HG03558 (cell line): Measurements from ENCODE around the gene ITGAL.
"Not testable (repeated sequence)": the region's sequence is repeated elsewhere in the genome, so short reads cannot be mapped to it uniquely, and the experiment has no call there.

Experiments used
- ATAC-seq: cut with Tn5 transposase; IDR thresholded peaks from one replicate; pipeline ENCODE4 v1.9.1; 2021; ENCODE audit warnings: moderate number of reproducible peaks; ENCODE audit not compliant: unreplicated experiment; ENCODE audit errors: extremely low read depth

ITGAL gene

DNA sequence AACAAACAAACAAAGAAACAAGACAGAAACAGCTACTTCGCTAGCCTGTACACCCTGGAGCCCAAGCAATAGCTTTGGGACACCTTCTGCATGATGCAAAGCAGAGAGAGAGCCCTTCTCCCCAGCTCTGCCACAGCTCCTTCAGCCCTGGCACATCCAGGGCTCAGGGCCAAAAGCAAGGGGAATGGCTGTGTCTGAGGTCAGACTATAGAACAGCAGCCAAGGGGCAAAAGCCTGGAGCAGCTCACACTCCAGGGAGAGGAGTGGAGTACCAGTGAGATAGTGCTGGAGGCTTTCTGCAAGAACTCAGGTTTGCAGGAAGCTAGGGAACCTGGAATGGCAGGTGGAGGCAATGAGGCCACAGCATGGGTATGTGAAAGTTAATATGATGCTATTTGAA lies 15.3 kb upstream of the ITGAL start:
- no peak for ATAC-seq

DNA sequence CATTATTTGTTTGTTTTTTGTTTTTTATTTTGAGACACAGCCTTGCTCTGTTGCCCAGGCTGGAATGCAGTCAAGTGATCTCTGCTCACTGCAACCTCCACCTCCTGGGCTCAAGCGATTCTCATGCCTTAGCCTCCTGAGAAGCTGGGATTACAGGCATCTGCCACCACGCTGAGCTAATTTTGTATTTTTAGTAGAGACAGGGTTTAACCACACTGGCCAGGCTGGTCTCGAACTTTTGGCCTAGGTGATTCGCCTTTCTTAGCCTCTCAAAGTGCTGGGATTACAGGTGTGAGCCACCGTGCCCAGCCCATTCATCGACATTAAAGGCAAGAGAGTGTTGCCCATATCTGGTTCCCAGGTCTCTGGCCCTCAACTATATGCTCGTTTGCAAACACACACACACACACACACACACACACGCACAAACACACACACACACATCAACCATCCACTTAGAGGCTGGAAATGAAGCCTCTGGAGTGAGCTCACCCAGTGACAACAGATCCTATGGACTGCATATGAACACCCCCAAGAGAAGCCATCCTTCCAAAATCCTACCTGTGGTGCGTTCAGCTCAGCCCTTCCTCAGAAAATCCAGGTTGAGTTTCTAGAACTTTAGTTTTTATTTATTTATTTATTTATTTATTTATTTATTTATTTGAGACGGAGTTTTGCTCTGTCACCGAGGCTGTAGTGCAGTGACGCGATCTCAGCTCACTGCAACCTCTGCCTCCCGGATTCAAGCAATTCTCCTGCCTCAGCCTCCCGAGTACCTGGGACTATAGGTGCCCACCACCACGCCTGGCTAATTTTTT lies 14.6 kb upstream of the ITGAL start:
- ATAC-seq = no peak

DNA sequence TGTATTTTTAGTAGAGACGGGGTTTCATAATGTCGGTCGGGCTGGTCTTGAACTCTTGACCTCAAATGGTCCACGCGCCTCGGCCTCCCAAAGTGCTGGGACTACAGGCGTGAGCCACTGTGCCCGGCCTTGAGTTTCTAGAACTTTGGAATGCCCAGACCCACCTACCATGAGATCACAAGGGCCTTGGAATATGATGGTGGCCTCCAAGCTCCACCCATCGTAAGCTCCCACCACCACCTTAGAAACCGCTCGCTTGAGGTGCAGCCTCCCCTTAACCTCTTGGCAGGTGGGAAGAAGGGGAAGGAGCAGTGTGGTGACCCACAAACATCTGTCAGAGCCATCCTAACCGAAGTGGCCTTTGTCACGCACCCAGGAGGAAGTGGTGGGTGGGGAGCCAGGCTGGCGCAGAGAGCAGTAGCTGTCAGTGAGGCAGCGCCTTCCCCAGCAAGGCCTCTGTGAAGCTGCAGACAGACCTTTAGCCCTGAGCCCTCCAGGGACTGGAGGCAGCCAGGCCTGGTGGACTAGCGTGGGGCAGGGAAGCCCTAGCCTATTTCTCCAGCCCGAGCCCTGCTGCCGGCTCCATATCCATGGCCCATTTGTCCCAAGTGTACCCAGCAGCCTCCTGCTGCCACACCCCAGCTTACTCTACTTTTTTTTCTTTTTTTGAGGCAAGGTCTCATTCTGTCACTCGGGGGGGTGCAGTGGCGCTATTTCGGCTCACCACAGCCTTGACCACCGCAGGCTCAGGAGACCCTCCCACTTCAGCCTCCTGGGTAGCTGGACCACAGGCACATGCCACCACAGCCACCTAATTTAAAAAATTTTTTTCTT lies 13.8 kb upstream of the ITGAL start:
- ATAC-seq = peak; percentile 67

DNA sequence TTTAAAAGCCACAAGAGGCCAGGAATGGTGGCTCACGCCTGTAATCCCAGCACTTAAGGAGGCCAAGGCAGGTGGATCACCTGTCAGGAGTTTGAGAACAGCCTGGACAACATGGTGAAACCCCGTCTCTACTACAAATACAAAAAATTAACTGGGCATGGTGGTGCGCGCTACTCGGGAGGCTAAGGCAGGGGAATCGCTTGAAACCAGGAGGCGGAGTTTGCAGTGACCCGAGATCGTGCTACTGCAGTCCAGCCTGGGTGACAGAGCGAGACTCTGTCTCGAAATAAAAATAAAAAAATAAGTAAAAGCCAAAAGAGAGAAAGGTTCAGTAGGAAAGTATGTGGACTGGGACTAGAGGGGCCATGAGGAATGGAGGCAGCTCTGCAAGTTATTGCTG lies 13.1 kb upstream of the ITGAL start:
- no peak for ATAC-seq

DNA sequence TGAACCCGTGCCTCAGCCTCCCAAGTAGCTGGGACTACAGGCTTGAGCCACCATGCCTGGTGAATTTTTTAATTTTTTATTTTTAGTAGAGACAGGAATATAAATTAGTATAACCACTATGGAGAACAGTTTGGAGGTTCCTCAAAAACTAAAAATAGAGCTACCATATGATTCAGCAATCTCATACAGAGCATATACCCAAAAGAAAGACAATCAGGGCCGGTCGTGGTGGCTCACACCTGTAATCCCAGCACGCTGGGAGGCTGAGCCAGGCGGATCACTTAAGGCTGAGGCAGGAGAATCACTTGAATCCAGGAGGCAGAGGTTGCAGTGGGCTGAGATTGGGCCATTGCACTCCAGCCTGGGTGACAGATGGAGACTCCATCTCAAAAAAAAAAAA lies 11.1 kb upstream of the ITGAL start:
- ATAC-seq = not testable (repeated sequence)

DNA sequence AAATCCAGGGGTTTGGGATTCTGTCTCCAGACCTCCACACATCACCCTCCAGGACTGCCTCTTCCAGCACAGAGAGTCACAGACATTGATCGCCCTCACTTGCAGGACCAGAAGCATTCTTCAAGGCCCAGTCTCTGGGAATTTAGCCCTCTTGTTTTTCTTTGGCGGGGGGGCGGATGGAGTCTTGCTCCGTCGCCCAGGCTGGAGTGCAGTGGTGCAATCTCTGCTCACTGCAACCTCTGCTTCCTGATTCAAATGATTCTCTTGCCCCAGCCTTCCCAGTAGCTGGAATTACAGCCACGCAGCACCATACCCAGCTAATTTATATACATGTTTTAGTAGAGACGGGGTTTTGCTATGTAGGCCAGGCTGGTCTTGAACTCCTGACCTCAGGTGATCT lies 8.5 kb upstream of the ITGAL start:
- ATAC-seq = no peak

DNA sequence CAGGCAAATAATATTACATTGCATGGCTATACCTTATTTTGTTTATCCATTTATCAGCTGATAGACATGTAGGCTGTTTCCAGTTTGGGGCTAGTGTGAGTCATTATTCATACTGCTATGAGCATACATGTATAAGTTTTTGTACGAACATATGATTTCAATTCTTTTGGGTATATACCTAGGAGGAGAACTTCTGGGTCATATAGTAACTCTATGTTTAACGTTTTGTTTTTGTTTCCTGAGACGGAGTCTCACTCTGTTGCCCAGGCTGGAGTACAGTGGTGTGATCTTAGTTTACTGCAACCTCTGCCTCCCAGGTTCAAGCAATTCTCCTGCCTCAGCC lies 2.4 kb upstream of the ITGAL start:
- ATAC-seq = no peak

DNA sequence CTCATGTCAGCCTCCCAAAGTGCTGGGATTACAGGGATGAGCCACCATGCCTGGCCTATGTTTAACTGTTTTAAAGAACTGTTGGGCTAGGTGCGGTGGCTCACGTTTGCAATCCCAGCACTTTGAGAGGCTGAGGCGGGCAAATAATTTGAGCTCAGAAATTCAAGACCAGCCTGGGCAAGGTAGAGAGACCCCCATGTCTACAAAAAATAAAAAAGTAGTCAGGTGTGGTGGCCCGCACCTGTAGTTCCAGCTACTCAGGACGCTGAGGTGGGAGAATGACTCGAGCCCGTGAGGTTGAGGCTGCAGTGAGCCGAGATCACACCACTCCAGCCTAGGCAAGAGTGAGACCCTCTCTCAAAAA lies 1.9 kb upstream of the ITGAL start:
- ATAC-seq = no peak

DNA sequence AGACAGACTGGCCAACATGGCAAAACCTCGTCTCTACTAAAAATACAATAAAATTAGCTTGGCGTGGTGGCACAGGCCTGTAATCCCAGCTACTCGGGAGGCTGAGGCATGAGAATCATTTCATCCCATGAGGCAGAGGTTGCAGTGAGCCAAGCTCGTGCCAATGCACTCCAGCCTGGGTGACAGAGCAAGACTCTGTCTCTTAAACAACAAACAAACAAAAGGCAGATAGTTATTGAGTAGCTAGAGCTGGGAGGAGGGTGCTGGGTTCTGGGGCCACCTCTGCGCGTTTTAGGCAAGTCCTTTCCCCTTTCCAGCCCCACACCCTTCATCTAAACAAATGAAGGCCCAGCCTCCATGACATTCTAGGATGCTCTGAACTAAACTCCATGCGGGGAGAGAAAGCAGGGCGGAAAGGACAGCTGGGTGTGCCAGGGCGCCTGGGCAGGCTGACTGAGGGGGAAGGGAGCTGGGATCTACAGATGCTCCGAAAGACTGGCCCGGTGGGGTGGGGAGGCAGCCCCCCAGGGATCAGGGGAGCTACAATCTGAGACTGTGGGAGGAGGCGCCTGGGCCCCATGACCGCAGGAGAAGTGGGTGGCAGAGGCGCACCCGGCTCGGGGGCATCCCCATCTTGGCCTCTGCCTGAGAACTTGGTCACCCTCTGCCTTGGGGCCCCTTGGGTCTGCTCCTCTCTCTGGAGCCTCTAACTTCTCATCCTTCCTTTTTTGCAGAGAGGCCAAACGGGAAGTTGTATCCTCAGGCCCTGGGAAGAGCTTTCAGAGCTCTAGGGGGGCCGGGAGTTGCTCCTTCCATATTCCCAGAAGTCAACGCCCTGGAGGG lies 910 bp downstream of the ITGAL start:
- ATAC-seq = no peak

DNA sequence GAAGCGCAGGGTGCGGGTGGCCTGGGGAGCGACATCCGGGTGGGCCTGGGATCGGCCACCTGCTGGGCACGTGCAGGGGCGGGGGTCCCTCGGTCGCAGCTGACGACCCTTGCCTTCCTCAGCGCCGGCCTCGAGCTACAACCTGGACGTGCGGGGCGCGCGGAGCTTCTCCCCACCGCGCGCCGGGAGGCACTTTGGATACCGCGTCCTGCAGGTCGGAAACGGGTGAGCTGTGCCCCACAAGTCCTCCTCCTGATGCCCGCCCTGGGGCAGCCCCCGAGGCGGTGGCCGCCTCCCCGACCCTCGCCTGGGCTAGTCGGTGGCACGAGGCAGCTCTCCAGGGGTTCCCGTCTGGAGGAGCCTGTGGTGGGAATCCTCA lies 1.5 kb downstream of the ITGAL start:
- no peak for ATAC-seq

DNA sequence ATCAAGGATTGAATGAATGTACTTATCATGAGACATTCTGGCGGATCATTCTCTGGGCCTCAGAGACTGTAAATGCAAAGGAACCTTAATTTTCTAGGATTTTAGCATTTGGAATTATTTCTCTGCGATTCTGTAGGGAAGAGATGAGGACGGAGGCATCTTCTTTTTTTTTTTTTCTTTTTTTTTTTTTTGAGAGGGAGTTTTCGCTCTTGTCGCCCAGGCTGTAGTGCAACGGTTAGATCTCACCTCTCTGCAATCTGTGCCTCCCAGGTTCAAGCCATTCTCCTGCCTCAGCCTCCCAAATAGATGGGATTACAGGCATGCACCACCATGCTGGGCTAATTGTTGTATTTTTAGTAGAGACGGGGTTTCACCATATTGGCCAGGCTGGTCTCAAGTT lies 2.1 kb downstream of the ITGAL start:
- ATAC-seq = no peak

DNA sequence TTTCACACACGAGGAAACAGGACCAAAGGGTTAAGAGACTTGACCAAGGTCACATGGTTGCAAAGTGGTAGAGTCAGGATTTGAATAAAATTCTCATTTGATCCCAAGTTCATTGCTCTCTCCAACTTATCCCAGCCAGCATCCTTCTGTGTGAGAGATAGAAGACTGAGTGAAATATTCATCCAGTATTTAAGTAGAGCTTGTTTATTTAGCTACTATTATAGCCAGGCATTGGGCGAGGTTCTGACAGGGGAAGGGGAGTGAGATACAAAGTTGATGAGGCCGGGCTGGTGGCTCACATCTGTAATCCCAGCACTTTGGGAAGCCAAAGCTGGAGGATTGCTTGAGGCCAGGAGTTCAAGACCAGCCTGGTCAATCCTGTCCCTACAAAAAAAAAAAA lies 4.4 kb downstream of the ITGAL start:
- no peak for ATAC-seq

DNA sequence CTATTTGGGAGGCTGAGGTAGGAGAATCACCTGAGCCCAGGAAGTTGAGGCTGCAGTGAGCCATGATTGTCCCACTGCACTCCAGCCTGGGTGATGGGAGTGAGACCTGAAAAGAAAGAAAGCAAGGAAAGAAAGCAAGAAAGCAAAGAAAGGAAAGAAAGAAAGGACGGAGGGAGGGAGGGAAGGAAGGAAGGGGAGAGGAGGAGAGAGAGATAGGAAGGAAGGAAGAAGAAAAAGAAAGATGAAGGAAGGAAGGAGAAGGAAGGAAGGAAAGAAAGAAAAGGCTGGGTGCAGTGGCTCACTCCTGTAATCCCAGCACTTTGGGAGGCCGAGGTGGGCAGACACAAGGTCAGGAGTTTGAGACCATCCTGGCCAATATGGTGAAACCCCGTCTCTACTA lies 5.2 kb downstream of the ITGAL start:
- ATAC-seq = not testable (repeated sequence)

DNA sequence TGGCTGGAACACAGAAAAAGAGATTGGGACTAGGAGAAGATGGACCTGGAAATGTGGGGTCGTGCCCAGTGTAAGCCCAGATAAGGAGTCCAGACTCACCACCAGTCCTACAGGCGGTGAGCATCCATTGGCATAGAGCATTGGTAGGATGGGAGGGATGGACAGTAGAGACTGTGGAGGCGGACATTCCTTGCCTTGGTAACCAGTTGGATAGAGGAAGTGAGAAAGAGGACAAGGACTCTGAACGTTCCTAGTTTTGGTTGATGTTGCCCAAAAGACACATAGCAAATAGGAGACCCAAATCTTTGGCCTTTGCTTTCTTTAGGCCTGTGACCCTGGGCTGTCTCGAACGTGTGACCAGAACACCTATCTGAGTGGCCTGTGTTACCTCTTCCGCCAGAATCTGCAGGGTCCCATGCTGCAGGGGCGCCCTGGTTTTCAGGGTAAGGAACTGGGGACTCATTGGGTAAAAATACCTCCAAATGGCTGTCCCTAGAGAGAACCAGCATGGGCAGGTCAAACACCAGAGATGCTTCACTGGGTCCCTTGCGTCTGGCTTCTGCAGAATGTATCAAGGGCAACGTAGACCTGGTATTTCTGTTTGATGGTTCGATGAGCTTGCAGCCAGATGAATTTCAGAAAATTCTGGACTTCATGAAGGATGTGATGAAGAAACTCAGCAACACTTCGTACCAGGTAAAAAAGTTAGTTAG lies 6.4 kb downstream of the ITGAL start:
- no peak for ATAC-seq

DNA sequence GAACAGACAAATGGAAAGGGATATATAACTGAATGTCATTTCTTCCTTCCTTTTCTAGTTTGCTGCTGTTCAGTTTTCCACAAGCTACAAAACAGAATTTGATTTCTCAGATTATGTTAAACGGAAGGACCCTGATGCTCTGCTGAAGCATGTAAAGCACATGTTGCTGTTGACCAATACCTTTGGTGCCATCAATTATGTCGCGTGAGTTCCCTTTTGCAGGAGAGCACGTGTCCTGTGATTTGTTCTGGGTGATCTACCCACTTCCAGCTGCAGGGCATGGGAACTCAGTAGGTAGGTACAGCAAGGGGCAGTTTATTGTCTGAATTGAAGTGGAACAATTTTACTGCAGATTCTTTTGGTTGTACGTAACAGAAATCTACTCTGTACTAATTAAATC lies 8.8 kb downstream of the ITGAL start:
- no peak for ATAC-seq

DNA sequence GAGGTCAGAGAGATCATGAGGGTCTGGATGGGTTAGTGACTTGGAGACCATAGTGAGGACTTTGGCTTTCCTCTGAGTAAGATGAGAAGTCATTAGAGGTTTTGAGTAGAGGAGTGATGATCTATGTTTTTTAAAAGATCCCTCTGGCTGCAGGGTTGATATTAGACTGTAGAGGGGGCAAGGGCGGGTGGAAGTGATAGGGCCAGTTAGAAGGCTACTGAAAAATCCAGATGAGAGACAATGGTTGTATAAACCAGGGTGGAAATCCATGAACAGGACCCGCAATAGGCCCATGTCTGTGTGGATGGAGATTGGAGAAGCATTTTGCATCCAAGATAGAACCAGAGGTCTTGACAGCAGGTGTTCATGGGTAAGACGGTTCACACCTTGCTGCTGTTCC lies 9.8 kb downstream of the ITGAL start:
- no peak for ATAC-seq

DNA sequence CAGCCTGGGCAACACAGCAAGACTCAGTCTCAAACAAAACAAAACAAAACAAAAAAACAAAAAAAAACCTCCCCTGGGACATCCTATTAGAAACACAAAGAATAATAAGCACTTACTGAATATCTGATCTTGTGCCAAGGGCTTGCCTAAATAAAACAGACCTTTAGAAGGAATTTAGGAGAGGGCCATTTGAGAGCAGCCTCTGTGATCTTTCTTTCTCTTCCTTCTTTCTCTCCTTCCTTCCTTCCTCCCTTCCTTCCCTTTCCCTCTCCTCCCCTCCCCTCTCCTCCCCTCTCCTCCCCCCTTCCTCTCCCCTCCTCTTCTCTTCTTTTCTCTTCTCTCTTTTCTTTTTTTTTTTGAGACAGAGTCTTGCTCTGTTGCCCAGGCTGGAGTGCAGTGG lies 12.3 kb downstream of the ITGAL start:
- no peak for ATAC-seq

DNA sequence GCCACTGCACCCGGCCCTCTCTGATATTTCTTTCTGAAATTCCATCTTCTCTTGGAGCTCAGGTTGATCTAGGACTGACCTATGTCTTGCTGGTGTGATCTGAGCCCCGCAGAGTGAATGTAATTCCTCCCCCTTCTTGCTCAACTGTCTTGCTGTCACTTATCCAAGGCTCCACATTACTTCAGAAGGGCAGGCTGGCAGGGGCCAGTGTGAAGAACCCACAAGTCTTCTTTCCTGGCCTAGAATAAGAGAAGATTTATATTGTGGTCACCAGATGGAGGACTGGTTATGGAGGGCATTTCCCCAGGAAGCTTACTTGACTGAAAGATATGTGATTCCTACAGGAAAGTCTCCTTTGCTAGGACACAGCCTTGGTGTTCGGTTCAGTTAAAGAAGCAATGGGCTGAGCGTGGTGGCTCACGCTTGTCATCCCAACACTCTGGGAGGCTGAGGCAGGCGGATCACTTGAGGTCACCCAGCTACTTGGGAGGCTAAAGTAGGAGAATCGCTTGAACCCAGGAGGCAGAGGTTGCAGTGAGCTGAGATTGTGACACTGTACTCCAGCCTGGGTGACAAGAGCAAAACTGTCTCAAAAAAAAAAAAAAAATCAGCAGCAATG lies 13.4 kb downstream of the ITGAL start:
- ATAC-seq = no peak

DNA sequence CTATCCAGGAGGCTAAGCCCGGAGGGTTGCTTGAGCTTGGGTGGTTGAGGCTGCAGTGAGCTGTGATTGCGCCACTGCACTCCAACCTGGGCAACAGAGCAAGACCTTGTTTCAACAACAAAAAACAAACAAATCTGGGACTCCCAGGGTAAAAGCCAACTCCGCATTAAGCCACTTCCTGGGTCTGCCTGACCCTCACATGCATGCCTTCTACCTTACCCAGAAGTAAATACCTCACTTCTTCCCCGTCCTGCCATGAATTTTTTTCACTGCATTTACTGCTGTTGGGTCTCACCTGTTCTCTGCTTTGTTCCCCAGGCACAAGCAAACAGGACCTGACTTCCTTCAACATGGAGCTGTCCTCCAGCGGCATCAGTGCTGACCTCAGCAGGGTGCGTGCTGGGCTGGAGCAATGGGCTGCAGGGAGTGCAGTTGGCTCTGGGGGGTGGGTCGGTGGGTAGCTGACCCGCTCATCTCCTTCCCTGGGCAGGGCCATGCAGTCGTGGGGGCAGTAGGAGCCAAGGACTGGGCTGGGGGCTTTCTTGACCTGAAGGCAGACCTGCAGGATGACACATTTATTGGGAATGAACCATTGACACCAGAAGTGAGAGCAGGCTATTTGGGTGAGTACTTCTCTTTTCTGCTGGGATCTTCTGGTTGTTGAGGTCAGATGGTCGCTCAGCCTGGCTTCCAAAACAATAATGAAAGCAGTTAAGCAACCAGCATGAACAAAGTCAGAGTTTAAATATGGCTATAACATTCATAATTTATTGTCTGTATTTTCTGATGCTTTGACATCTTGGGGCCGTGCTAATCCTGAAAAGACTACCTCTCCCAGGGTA lies 16.4 kb downstream of the ITGAL start:
- ATAC-seq = no peak
